Testis (tissue), 2 donors: ENCODE results near the gene DYNC1I2.

Experiments
- POLR2A ChIP-seq: fragments of 450-650 bp; IDR thresholded peaks from one replicate; pipeline ENCODE4 v1.6.1; 2017; ENCODE audit warnings: antibody characterized with exemption, mild to moderate bottlenecking, moderate library complexity
- TF ChIP-seq, protein P1 (sequence below), 3 experiments: fragments of 450-650 bp in 2 of 3; fragments of 200-600 bp in 1 of 3; sonication (generic) in 1 of 3; IDR thresholded peaks; one replicate each; pipeline ENCODE4 v1.5.1; 2016 to 2019; ENCODE audit warnings: antibody characterized with exemption in 3 of 3, mild to moderate bottlenecking in 2 of 3, moderate library complexity in 1 of 3

DNA sequence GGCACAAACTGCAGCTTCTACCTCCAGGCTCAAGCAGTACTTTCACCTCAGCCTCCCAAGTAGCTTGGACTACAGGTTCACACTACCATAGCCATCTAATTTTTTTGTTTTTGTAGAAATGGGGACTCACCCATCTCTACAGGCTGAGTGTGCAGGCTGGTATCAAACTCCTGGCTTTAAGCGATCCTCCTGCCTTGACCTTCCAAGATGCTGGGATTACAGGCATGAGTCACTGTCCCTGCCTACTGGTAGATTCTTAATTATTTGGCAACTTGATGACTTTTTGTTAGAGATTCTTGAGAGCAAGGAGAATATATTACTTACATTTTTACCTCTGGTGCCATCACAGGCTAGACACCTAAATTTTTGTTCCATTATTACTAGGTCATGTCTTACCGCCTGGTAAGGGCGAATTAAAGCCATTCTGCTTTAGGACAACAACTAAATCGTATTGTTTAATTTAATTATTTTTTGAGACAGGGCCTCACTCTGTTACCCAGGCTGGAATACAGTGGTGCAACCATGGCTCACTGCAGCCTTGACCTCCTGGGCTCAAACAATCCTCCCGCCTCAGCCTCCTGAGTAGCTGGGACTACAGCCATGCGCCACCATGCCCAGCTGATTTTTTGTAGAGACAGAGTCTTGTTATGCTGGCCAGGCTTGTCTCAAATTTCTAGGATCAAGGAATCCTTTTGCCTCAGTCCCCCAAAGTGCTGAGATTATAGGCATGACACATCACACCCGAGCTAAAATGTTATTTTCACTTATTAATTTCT, 15.7 kb downstream of the DYNC1I2 start:
- TF ChIP-seq, protein P1, sequence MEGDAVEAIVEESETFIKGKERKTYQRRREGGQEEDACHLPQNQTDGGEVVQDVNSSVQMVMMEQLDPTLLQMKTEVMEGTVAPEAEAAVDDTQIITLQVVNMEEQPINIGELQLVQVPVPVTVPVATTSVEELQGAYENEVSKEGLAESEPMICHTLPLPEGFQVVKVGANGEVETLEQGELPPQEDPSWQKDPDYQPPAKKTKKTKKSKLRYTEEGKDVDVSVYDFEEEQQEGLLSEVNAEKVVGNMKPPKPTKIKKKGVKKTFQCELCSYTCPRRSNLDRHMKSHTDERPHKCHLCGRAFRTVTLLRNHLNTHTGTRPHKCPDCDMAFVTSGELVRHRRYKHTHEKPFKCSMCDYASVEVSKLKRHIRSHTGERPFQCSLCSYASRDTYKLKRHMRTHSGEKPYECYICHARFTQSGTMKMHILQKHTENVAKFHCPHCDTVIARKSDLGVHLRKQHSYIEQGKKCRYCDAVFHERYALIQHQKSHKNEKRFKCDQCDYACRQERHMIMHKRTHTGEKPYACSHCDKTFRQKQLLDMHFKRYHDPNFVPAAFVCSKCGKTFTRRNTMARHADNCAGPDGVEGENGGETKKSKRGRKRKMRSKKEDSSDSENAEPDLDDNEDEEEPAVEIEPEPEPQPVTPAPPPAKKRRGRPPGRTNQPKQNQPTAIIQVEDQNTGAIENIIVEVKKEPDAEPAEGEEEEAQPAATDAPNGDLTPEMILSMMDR (IDR thresholded peaks at IDR 0.05): no peak
- TF ChIP-seq POLR2A: no peak
